Liver (tissue), 9 donors: ENCODE data around the gene IL7R. TPM values are rescaled to one million over a fixed set of nuclear protein-coding genes. Genes with fewer than 3 reads are reported as not detected.

Experiments
- DNase-seq: peaks from one replicate; pipeline ENCODE4 v3.0.0-alpha.2; 2017; ENCODE audit warnings: low spot score
- H3K27ac ChIP-seq, 2 donors: one replicate each; pipeline ENCODE4 v1.7.0; 2013; ENCODE audit warnings: inconsistent platforms in 2 of 2, low read length in 2 of 2, control low read depth in 1 of 2, low read depth in 1 of 2, mild to moderate bottlenecking in 1 of 2
- H3K27me3 ChIP-seq, 4 donors: one replicate each; pipeline versions ENCODE4 v1.6.1 to v1.7.0; 2013; ENCODE audit warnings: low read length in 3 of 4, inconsistent platforms in 1 of 4, mild to moderate bottlenecking in 1 of 4, moderate library complexity in 1 of 4; ENCODE audit not compliant: control insufficient read depth in 4 of 4, insufficient read depth in 4 of 4
- H3K36me3 ChIP-seq, 4 donors: one replicate each; pipeline versions ENCODE4 v1.6.1 to v1.7.0; 2013; ENCODE audit warnings: low read length in 3 of 4, mild to moderate bottlenecking in 3 of 4, low read depth in 1 of 4, moderate library complexity in 1 of 4; ENCODE audit not compliant: control insufficient read depth in 4 of 4, insufficient read depth in 3 of 4
- H3K4me1 ChIP-seq, 4 donors: one replicate each; pipeline versions ENCODE4 v1.6.1 to v1.7.0; 2013; ENCODE audit warnings: low read length in 3 of 4, mild to moderate bottlenecking in 3 of 4, moderate library complexity in 1 of 4; ENCODE audit not compliant: control insufficient read depth in 4 of 4, insufficient read depth in 4 of 4
- H3K4me3 ChIP-seq, 3 donors: one replicate each; pipeline versions ENCODE4 v1.6.1 to v1.7.0; 2013; ENCODE audit warnings: low read length in 3 of 3, control low read depth in 1 of 3, low read depth in 1 of 3, mild to moderate bottlenecking in 1 of 3
- H3K9ac ChIP-seq, 2 donors: one replicate each; pipeline ENCODE4 v1.7.0; 2013; ENCODE audit warnings: low read length in 2 of 2, mild to moderate bottlenecking in 2 of 2, moderate library complexity in 2 of 2, control low read depth in 1 of 2, low read depth in 1 of 2
- H3K9me3 ChIP-seq, 4 donors: one replicate each; pipeline versions ENCODE4 v1.6.1 to v1.7.0; 2013; ENCODE audit warnings: low read length in 3 of 4; ENCODE audit not compliant: control insufficient read depth in 4 of 4
- EGR1 ChIP-seq, 2 donors: IDR thresholded peaks; 2 replicates each; pipeline ENCODE4 v1.6.1; 2016 to 2018; ENCODE audit warnings: antibody characterized with exemption in 2 of 2, low read depth in 2 of 2
- FOXA1 ChIP-seq: IDR thresholded peaks from 2 replicates; pipeline ENCODE4 v1.6.1; 2016; ENCODE audit warnings: antibody characterized with exemption
- FOXA2 ChIP-seq: IDR thresholded peaks from 2 replicates; pipeline ENCODE4 v1.6.1; 2016; ENCODE audit warnings: antibody characterized with exemption
- GABPA ChIP-seq, 2 donors: IDR thresholded peaks in 1 of 2; conservative IDR thresholded peaks in 1 of 2; 2 replicates each; pipeline ENCODE4 v1.6.1; 2016; ENCODE audit warnings: antibody characterized with exemption in 2 of 2, mild to moderate bottlenecking in 1 of 2, moderate library complexity in 1 of 2
- HNF4A ChIP-seq, 2 donors: conservative IDR thresholded peaks; 2 replicates each; pipeline ENCODE4 v1.6.1; 2016; ENCODE audit warnings: antibody characterized with exemption in 2 of 2, mild to moderate bottlenecking in 2 of 2
- HNF4G ChIP-seq: IDR thresholded peaks from 2 replicates; pipeline ENCODE4 v1.6.1; 2016; ENCODE audit warnings: antibody characterized with exemption
- JUND ChIP-seq, 2 donors: IDR thresholded peaks; 2 replicates each; pipeline ENCODE4 v1.6.1; 2016; ENCODE audit warnings: antibody characterized with exemption in 2 of 2
- NR2F2 ChIP-seq: IDR thresholded peaks from 2 replicates; pipeline ENCODE4 v1.6.1; 2016; ENCODE audit warnings: antibody characterized with exemption
- RAD21 ChIP-seq, 2 donors: IDR thresholded peaks; 2 replicates each; pipeline ENCODE4 v1.6.1; 2016; ENCODE audit warnings: antibody characterized with exemption in 2 of 2, mild to moderate bottlenecking in 2 of 2
- RXRA ChIP-seq, 2 donors: IDR thresholded peaks; 2 replicates each; pipeline ENCODE4 v1.6.1; 2017 to 2018; ENCODE audit warnings: antibody characterized with exemption in 2 of 2, mild to moderate bottlenecking in 1 of 2
- SP1 ChIP-seq: IDR thresholded peaks from 2 replicates; pipeline ENCODE4 v1.6.1; 2018; ENCODE audit warnings: antibody characterized with exemption, mild to moderate bottlenecking
- TAF1 ChIP-seq: conservative IDR thresholded peaks from 2 replicates; pipeline ENCODE4 v1.6.1; 2016; ENCODE audit warnings: antibody characterized with exemption, mild to moderate bottlenecking
- YY1 ChIP-seq: IDR thresholded peaks from 2 replicates; pipeline ENCODE4 v1.6.1; 2016; ENCODE audit warnings: antibody characterized with exemption, mild to moderate bottlenecking
- WGBS: extraction: QIAGEN DNeasy Blood & Tissue Kit; methylation state at CpG from one replicate; pipeline ENCODE4 v1.1.7; 2013; 5-methylcytosine and 5-hydroxymethylcytosine counted together
- polyA plus RNA-seq, 2 donors: library from polyadenylated mRNA; stranded (reverse) in 1 of 2; unstranded in 1 of 2; fragments of 200-250 nt in 1 of 2; fragments of >200 nt in 1 of 2; fragmentation: Nextera tagmentation in 1 of 2; extraction: Ambion mirVana in 1 of 2; gene quantifications; one replicate each; pipeline versions ENCODE4 v1.2.1 to v1.2.3, GENCODE V29; 2013 to 2015
- total RNA-seq, 2 donors: library from RNA; depleted of rRNA; stranded (reverse); fragments of >200 nt; gene quantifications; one replicate each; pipeline ENCODE4 v1.2.3, GENCODE V29; 2014
- TF ChIP-seq, protein P1 (sequence below): IDR thresholded peaks from 2 replicates; pipeline ENCODE4 v1.6.1; 2016; ENCODE audit warnings: antibody characterized with exemption
- TF ChIP-seq, protein P2 (sequence below): IDR thresholded peaks from 2 replicates; pipeline ENCODE4 v1.6.1; 2016; ENCODE audit warnings: antibody characterized with exemption, mild to moderate bottlenecking
- TF ChIP-seq, protein P3 (sequence below): fragments of 150-350 bp; IDR thresholded peaks from 2 replicates; pipeline ENCODE4 v1.5.1; 2017; ENCODE audit warnings: improper control_type of control experiment, low read depth, low read length; ENCODE audit not compliant: missing input control
- TF ChIP-seq, protein P4 (sequence below): IDR thresholded peaks from 2 replicates; pipeline ENCODE4 v1.6.1; 2016; ENCODE audit warnings: antibody characterized with exemption
- TF ChIP-seq, protein P5 (sequence below): IDR thresholded peaks from 2 replicates; pipeline ENCODE4 v1.6.1; 2016; ENCODE audit warnings: antibody characterized with exemption
- donor health status: healthy.
- donor health status: healthy.
- donor health status: healthy.
- donor health status: healthy.
- donor health status: healthy.

The IL7R gene
- total and polyA plus RNA-seq, 4 donors = 1.0 to 5.4 (median 2.4) TPM

DNA sequence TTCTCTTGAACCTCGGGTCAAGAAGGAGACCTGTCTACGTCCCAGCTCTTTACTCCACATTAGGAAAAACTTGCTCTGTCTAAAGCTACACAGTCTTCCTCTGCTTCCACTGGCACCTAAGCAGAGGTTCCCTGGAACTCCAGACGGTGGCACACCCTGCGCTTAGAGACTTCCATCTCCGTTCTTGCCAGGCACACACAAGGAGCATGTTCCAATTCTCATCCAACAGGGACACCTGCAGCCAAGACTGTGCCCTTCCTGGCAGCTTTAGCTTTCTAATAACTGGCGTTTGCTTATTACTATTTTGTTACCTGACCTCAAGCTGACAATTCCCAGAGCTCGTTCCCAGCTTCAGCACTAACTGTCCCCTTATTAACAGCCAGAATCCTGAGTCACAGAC, 65.8 kb downstream of the IL7R start:
- TF ChIP-seq EGR1 (IDR thresholded peaks at IDR 0.05; ENCODE audit: low read depth in 2 of 2) (no peak), GABPA (IDR thresholded peaks at IDR 0.05 in 1 of 2, conservative IDR thresholded peaks at IDR 0.05 in 1 of 2) (no peak), NR2F2 (no peak), FOXA1 (no peak), RAD21 (IDR thresholded peaks at IDR 0.05) (no peak), HNF4A (conservative IDR thresholded peaks at IDR 0.05) (no peak), YY1 (no peak), SP1 (no peak), FOXA2 (no peak), JUND (IDR thresholded peaks at IDR 0.05) (no peak), HNF4G (no peak), RXRA (IDR thresholded peaks at IDR 0.05) (no peak), TAF1 (no peak)
- TF ChIP-seq, protein P1, sequence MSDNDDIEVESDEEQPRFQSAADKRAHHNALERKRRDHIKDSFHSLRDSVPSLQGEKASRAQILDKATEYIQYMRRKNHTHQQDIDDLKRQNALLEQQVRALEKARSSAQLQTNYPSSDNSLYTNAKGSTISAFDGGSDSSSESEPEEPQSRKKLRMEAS = no peak
- TF ChIP-seq, protein P2, sequence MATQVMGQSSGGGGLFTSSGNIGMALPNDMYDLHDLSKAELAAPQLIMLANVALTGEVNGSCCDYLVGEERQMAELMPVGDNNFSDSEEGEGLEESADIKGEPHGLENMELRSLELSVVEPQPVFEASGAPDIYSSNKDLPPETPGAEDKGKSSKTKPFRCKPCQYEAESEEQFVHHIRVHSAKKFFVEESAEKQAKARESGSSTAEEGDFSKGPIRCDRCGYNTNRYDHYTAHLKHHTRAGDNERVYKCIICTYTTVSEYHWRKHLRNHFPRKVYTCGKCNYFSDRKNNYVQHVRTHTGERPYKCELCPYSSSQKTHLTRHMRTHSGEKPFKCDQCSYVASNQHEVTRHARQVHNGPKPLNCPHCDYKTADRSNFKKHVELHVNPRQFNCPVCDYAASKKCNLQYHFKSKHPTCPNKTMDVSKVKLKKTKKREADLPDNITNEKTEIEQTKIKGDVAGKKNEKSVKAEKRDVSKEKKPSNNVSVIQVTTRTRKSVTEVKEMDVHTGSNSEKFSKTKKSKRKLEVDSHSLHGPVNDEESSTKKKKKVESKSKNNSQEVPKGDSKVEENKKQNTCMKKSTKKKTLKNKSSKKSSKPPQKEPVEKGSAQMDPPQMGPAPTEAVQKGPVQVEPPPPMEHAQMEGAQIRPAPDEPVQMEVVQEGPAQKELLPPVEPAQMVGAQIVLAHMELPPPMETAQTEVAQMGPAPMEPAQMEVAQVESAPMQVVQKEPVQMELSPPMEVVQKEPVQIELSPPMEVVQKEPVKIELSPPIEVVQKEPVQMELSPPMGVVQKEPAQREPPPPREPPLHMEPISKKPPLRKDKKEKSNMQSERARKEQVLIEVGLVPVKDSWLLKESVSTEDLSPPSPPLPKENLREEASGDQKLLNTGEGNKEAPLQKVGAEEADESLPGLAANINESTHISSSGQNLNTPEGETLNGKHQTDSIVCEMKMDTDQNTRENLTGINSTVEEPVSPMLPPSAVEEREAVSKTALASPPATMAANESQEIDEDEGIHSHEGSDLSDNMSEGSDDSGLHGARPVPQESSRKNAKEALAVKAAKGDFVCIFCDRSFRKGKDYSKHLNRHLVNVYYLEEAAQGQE = no peak
- TF ChIP-seq, protein P3, sequence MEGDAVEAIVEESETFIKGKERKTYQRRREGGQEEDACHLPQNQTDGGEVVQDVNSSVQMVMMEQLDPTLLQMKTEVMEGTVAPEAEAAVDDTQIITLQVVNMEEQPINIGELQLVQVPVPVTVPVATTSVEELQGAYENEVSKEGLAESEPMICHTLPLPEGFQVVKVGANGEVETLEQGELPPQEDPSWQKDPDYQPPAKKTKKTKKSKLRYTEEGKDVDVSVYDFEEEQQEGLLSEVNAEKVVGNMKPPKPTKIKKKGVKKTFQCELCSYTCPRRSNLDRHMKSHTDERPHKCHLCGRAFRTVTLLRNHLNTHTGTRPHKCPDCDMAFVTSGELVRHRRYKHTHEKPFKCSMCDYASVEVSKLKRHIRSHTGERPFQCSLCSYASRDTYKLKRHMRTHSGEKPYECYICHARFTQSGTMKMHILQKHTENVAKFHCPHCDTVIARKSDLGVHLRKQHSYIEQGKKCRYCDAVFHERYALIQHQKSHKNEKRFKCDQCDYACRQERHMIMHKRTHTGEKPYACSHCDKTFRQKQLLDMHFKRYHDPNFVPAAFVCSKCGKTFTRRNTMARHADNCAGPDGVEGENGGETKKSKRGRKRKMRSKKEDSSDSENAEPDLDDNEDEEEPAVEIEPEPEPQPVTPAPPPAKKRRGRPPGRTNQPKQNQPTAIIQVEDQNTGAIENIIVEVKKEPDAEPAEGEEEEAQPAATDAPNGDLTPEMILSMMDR = no peak
- TF ChIP-seq, protein P4, sequence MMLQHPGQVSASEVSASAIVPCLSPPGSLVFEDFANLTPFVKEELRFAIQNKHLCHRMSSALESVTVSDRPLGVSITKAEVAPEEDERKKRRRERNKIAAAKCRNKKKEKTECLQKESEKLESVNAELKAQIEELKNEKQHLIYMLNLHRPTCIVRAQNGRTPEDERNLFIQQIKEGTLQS = no peak
- TF ChIP-seq, protein P5, sequence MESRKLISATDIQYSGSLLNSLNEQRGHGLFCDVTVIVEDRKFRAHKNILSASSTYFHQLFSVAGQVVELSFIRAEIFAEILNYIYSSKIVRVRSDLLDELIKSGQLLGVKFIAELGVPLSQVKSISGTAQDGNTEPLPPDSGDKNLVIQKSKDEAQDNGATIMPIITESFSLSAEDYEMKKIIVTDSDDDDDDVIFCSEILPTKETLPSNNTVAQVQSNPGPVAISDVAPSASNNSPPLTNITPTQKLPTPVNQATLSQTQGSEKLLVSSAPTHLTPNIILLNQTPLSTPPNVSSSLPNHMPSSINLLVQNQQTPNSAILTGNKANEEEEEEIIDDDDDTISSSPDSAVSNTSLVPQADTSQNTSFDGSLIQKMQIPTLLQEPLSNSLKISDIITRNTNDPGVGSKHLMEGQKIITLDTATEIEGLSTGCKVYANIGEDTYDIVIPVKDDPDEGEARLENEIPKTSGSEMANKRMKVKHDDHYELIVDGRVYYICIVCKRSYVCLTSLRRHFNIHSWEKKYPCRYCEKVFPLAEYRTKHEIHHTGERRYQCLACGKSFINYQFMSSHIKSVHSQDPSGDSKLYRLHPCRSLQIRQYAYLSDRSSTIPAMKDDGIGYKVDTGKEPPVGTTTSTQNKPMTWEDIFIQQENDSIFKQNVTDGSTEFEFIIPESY = no peak
- no peak for DNase-seq
- WGBS = 78% methylated on average over 7 of the region's 7 CpGs
- Histone ChIP-seq H3K27ac (no peak overlapping the region), H3K36me3 (no peaks in the 10 kb centered on the region), H3K9ac (no peak overlapping the region), H3K4me1 (peaks cover 0 to 11% (median 6%) of the 10 kb centered on the region in 4 donors), H3K27me3 (peaks cover 0 to 7% (median 2%) of the 10 kb centered on the region in 4 donors), H3K9me3 (no peaks in the 10 kb centered on the region), H3K4me3 (no peak overlapping the region)
